K562 (cell line): ENCODE data around the gene NCMAP. TPM values are rescaled to one million over a fixed set of nuclear protein-coding genes. Genes with fewer than 3 reads are reported as not detected.

ENCODE experiments used
- ATAC-seq: fragments of 200-7000 bp; cut with Tn5 transposase; 3 replicates; pipeline ENCODE4 v1.9.1; 2020; ENCODE audit warnings: moderate library complexity
- Bru-seq: library from RNA; stranded (reverse); fragments of 400-500 nt; gene quantifications from one replicate; lab custom pipeline; 2021; lab: Mats Ljungman, UMichigan
- BruChase-seq, 2 experiments: library from RNA; stranded (reverse); fragments of 400-500 nt; gene quantifications; one replicate each; lab custom pipeline; 2021; lab: Mats Ljungman, UMichigan
- BruUV-seq: library from RNA; stranded (reverse); fragments of 400-500 nt; replicated peaks from 2 replicates; lab custom pipeline; 2021; lab: Mats Ljungman, UMichigan
- CTCF ChIA-PET: fragments of 300-600 bp; formaldehyde crosslinking; extraction: SDS; loops from one replicate; lab custom pipeline; 2021; ENCODE audit warnings: low intra/inter-chr PET ratio; lab: Yijun Ruan, JAX
- POLR2A ChIA-PET: fragments of 300-600, 350-650 bp; sonication (Branson Sonifier 250); formaldehyde crosslinking; extraction: SDS; loops from one replicate; lab custom pipeline; 2021; ENCODE audit warnings: antibody characterized with exemption, inconsistent platforms; lab: Yijun Ruan, JAX
- DNase-seq, 4 experiments: peaks; one replicate each; pipeline versions ENCODE4 v3.0.0 to v3.0.0-alpha.2; 2011 to 2018; ENCODE audit warnings: low spot score in 3 of 4, mixed read lengths in 3 of 4; ENCODE audit errors: extremely low read depth in 1 of 4
- FAIRE-seq: peaks from 2 replicates; lab custom pipeline; 2011; peaks lifted over from hg19 to GRCh38; lab: Jason Lieb, UNC
- H2AFZ ChIP-seq: 2 replicates; pipeline ENCODE4 v1.6.0; 2011; ENCODE audit warnings: low read depth, low read length, control low read depth, inconsistent platforms
- H3K27ac ChIP-seq: fragments of 200-600 bp; 3 replicates; pipeline ENCODE4 v1.8.0; 2011; ENCODE audit warnings: low read depth, mild to moderate bottlenecking, control low read depth, inconsistent platforms, low read length, moderate library complexity, mixed read lengths; ENCODE audit errors: extremely low read depth
- H3K27me3 ChIP-seq, 2 experiments: fragments of 300-600 bp in 1 of 2; 2 replicates in 1 of 2; 3 replicates in 1 of 2; pipeline versions ENCODE4 v1.6.0 to v1.8.0; 2011; ENCODE audit warnings: inconsistent platforms in 2 of 2, low read length in 2 of 2, mild to moderate bottlenecking in 1 of 2, mixed read lengths in 1 of 2, moderate library complexity in 1 of 2; ENCODE audit not compliant: control insufficient read depth in 2 of 2, insufficient read depth in 2 of 2
- H3K36me3 ChIP-seq: fragments of 300-600 bp; 3 replicates; pipeline ENCODE4 v1.8.0; 2011; ENCODE audit warnings: mild to moderate bottlenecking, low read length, inconsistent platforms; ENCODE audit not compliant: control insufficient read depth, insufficient read depth
- H3K4me1 ChIP-seq, 2 experiments: fragments of 200-600 bp in 1 of 2; replicated peaks in 1 of 2; 2 replicates in 1 of 2; 3 replicates in 1 of 2; pipeline versions ENCODE4 v1.5.1 to v1.8.0; 2011; ENCODE audit warnings: inconsistent platforms in 2 of 2, low read length in 2 of 2, mild to moderate bottlenecking in 1 of 2, mixed read lengths in 1 of 2, moderate library complexity in 1 of 2; ENCODE audit not compliant: control insufficient read depth in 2 of 2, insufficient read depth in 2 of 2
- H3K4me2 ChIP-seq: 2 replicates; pipeline ENCODE4 v1.6.1; 2011; ENCODE audit warnings: low read length, control low read depth, inconsistent platforms, mixed read lengths; ENCODE audit not compliant: insufficient read depth
- H3K4me3 ChIP-seq: fragments of 200-600 bp; sonication (generic), shearing (Covaris generic); 2 replicates; pipeline ENCODE4 v1.5.1; 2016; ENCODE audit warnings: control low read depth, inconsistent platforms
- H3K79me2 ChIP-seq: fragments of 200-600 bp; 3 replicates; pipeline ENCODE4 v1.8.0; 2011; ENCODE audit warnings: low read length, inconsistent platforms; ENCODE audit not compliant: control insufficient read depth, insufficient read depth
- H3K9ac ChIP-seq, 2 experiments: 2 replicates each; pipeline versions ENCODE4 v1.6.0 to v1.6.1; 2011; ENCODE audit warnings: low read depth in 2 of 2, low read length in 2 of 2, control low read depth in 1 of 2, inconsistent platforms in 1 of 2, mild to moderate bottlenecking in 1 of 2, mixed read lengths in 1 of 2; ENCODE audit not compliant: insufficient read depth in 1 of 2
- H3K9me1 ChIP-seq: one replicate; pipeline ENCODE4 v1.6.0; 2011; ENCODE audit warnings: inconsistent platforms, mild to moderate bottlenecking, low read length, moderate library complexity; ENCODE audit not compliant: control insufficient read depth, insufficient read depth
- H3K9me3 ChIP-seq: replicated peaks from 2 replicates; pipeline ENCODE4 v1.5.1; 2011; ENCODE audit warnings: low read depth, low read length, inconsistent platforms; ENCODE audit not compliant: control insufficient read depth, insufficient read depth
- H4K20me1 ChIP-seq: replicated peaks from 2 replicates; pipeline ENCODE4 v1.6.1; 2011; ENCODE audit warnings: low read length, inconsistent platforms, mixed read lengths; ENCODE audit not compliant: control insufficient read depth, insufficient read depth
- CC2D1A ChIP-seq: fragments of 450-650 bp; IDR thresholded peaks from 2 replicates; pipeline ENCODE4 v1.6.1; 2017; ENCODE audit warnings: mild to moderate bottlenecking
- ELF2 ChIP-seq: fragments of 250-450 bp; sonication (Bioruptor Pico); IDR thresholded peaks from 2 replicates; pipeline ENCODE4 v1.5.0; 2021; ENCODE audit warnings: mild to moderate bottlenecking
- FOSL1 ChIP-seq: fragments of 200-800 bp; sonication (Bioruptor generic); conservative IDR thresholded peaks from 2 replicates; pipeline ENCODE4 v1.6.1; 2016; ENCODE audit warnings: missing genetic modification characterization, missing compliant biosample characterization
- GTF2A2 ChIP-seq: IDR thresholded peaks from 2 replicates; pipeline ENCODE4 v1.6.1; 2016; ENCODE audit warnings: mild to moderate bottlenecking, missing genetic modification characterization, missing compliant biosample characterization
- PCBP2 ChIP-seq: fragments of 200-400 bp; formaldehyde crosslinking; IDR thresholded peaks from 2 replicates; pipeline ENCODE4 v1.6.1; 2018; ENCODE audit warnings: low read length, low read depth, mild to moderate bottlenecking, moderate library complexity; ENCODE audit not compliant: poor library complexity, severe bottlenecking
- RHOXF2B ChIP-seq: fragments of 250-450 bp; sonication (Bioruptor Pico); conservative IDR thresholded peaks from 2 replicates; pipeline ENCODE4 v1.5.1; 2021
- SRSF7 ChIP-seq: fragments of 200-400 bp; formaldehyde crosslinking; optimal IDR thresholded peaks from 2 replicates; pipeline ENCODE3; 2017; ENCODE audit warnings: mild to moderate bottlenecking, low read depth, low read length
- TAF7 ChIP-seq: fragments of 450-650 bp; IDR thresholded peaks from 2 replicates; pipeline ENCODE4 v1.6.1; 2016; ENCODE audit warnings: missing genetic modification characterization, missing compliant biosample characterization
- ZKSCAN3 ChIP-seq: fragments of 250-450 bp; sonication (Bioruptor Pico); IDR thresholded peaks from 2 replicates; pipeline ENCODE4 v1.4.0; 2020
- ZNF165 ChIP-seq: fragments of 250-450 bp; sonication (Bioruptor Pico); IDR thresholded peaks from 2 replicates; pipeline ENCODE4 v1.4.0; 2020; ENCODE audit warnings: borderline replicate concordance
- WGBS: fragments of 100-300 bp; shearing (Covaris generic); methylation state at CpG from one replicate; pipeline ENCODE4 v1.1.6; 2016; ENCODE audit warnings: low coverage, mixed read lengths; ENCODE audit not compliant: insufficient coverage; ENCODE audit errors: missing lambda C conversion rate; 5-methylcytosine and 5-hydroxymethylcytosine counted together
- in situ Hi-C: fragments of 300-500 bp; cut with MboI; formaldehyde crosslinking; loops from 4 replicates; pipeline ENCODE4 v1.15.0; 2018; ENCODE audit warnings: inconsistent platforms, mixed read lengths
- intact Hi-C: fragments of 100-400 bp; cut with micrococcal nuclease; formaldehyde crosslinking; loops from 2 replicates; pipeline ENCODE4 v1.14.2; 2022
- long read RNA-seq, 3 experiments: library from polyadenylated mRNA in 2 of 3; library from RNA in 1 of 3; unstranded in 2 of 3; stranded (forward) in 1 of 3; transcript quantifications; one replicate each; pipeline ENCODE4 v2.0.0, GENCODE V29; 2019 to 2022
- polyA minus RNA-seq, 3 experiments: library from RNA; depleted of rRNA, polyadenylated mRNA; stranded (reverse); fragments of >200 nt; gene quantifications; 2 replicates each; pipeline ENCODE4 v1.2.3, GENCODE V29; 2011
- polyA plus RNA-seq, 8 experiments: library from polyadenylated mRNA; depleted of rRNA in 4 of 8; stranded (reverse) in 5 of 8; unstranded in 3 of 8; fragments of >200 nt; fragmentation: Nextera tagmentation in 2 of 8; fragmentation: Illumina TruSeq in 1 of 8; extraction: Ambion mirVana in 2 of 8; extraction: Trizol in 1 of 8; gene quantifications; 2 replicates each; pipeline versions ENCODE4 v1.2.1 to v1.2.3, GENCODE V29; 2011 to 2014; ENCODE audit warnings: inconsistent platforms in 1 of 8, missing spikeins in 1 of 8
- total RNA-seq, 7 experiments: library from RNA; depleted of rRNA in 6 of 7; stranded (reverse); fragments of >200 nt in 6 of 7; fragmentation: Illumina TruSeq in 2 of 7; extraction: Trizol in 2 of 7; gene quantifications; 2 replicates each; pipeline versions ENCODE4 v1.2.1 to v1.2.3, GENCODE V29; 2011 to 2021; ENCODE audit warnings: low replicate concordance in 1 of 7
- TF ChIP-seq, protein P1 (sequence below): fragments of 250-450 bp; sonication (Bioruptor Pico); IDR thresholded peaks from 2 replicates; pipeline ENCODE4 v1.4.0; 2020; ENCODE audit warnings: mild to moderate bottlenecking, moderate library complexity, borderline replicate concordance

The NCMAP gene, protein sequence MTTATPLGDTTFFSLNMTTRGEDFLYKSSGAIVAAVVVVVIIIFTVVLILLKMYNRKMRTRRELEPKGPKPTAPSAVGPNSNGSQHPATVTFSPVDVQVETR
- not detected in 2 replicates for total RNA-seq (2011; cell fraction: chromatin; rRNA removed; ENCODE audit: low replicate concordance)
- not detected in 2 replicates for total RNA-seq (2011; cell fraction: nucleolus; rRNA removed)
- total RNA-seq (2011; cell fraction: nucleoplasm; rRNA removed): not detected in 2 replicates
- not detected in 2 replicates for total RNA-seq (2014; rRNA removed)
- not detected in 2 replicates for total RNA-seq (2014; rRNA removed; fragmentation: Illumina TruSeq; extraction: Trizol)
- total RNA-seq (2015; rRNA removed; fragmentation: Illumina TruSeq; extraction: Trizol): not detected in 2 replicates
- not detected in 2 replicates for total RNA-seq (2021)
- polyA plus RNA-seq (2011; rRNA removed): not detected in 2 replicates
- polyA plus RNA-seq (2011; cell fraction: cytosol; rRNA removed): 0.01 TPM in 1 of 2 replicates, not detected in the other
- polyA plus RNA-seq (2011; cell fraction: nucleus; rRNA removed): not detected in 2 replicates
- polyA plus RNA-seq (2012): 0.03 TPM in 1 of 2 replicates, not detected in the other
- polyA plus RNA-seq (2014; fragmentation: Illumina TruSeq; extraction: Trizol): not detected in 2 replicates
- polyA plus RNA-seq (2014; fragmentation: Nextera tagmentation; extraction: Ambion mirVana): under 1 TPM in 1 of 2 experiments, not detected in 1; 0.03 TPM
- not detected in 2 replicates for polyA plus RNA-seq (2014; rRNA removed)
- not detected in 2 replicates for polyA minus RNA-seq (2011; rRNA and poly(A)+ RNA removed)
- polyA minus RNA-seq (2011; cell fraction: cytosol; rRNA and poly(A)+ RNA removed): not detected in 2 replicates
- polyA minus RNA-seq (2011; cell fraction: nucleus; rRNA and poly(A)+ RNA removed): not detected in 2 replicates
- Bru-seq, nascent RNA: percentile 2 among the genes with signal in this experiment
- BruChase-seq, experiment 1, labeled RNA remaining after a 2-hour chase: percentile 4 among the genes with signal in this experiment
- not detected for BruChase-seq, experiment 2, labeled RNA remaining after a 6-hour chase
- long read RNA-seq, experiment 1: 0 reads
- long read RNA-seq, experiment 2: 0 reads
- long read RNA-seq, experiment 3: 0 reads

DNA sequence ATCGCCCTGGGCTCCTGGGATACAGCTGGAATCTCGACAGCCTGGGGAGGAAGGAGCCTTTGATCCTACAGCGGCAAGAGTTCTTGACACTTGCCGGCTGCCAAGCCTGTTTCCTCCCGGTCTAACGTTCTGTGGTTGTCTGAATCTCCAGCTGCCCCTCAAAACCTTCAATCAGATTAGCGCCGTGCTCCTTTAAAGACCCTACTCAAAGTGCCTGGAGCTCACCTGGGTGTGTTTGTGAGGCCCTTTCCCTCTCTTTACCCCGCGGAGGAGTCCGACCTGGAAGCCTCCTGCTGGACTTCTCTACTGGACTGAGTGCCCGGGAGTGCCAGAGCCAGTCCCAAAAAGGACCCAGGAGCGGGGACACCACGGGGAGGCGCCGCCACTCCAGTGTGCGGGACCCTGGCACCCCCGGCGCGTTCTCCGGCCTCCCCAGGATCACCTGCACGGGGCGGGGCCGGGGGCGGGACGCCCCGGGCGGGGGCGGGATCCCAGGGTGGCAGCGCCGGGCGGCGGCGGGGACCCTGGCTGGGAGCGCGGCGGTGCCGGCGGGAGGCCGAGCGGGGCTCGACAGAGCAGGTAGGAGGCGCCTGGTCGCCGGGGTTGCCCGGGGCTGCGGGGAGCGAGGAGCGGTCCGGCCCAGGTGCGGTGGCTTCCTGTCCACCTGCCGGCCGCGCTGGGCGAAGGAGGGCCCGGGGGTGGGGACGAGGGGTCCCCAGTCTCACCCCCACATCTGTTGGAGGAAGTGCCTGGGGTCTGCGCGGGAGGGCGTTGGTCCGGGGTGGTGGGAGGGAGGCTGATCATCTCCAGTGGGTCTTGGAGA is at the start of gene NCMAP:
Gene NCMAP (plus strand): TSS at position 497 of the 823 bp plus-strand sequence. CDS start 39,344 bp downstream, outside the sequence.
- TF ChIP-seq ZNF165 (CRISPR knock-in tag) (no peak), ELF2 (CRISPR knock-in tag) (no peak), RHOXF2B (CRISPR knock-in tag) (no peak), GTF2A2 (tag) (no peak), PCBP2 (no peak), ZKSCAN3 (CRISPR knock-in tag) (no peak), FOSL1 (tag) (no peak), CC2D1A (no peak), TAF7 (tag) (no peak), SRSF7 (no peak)
- TF ChIP-seq, protein P1, sequence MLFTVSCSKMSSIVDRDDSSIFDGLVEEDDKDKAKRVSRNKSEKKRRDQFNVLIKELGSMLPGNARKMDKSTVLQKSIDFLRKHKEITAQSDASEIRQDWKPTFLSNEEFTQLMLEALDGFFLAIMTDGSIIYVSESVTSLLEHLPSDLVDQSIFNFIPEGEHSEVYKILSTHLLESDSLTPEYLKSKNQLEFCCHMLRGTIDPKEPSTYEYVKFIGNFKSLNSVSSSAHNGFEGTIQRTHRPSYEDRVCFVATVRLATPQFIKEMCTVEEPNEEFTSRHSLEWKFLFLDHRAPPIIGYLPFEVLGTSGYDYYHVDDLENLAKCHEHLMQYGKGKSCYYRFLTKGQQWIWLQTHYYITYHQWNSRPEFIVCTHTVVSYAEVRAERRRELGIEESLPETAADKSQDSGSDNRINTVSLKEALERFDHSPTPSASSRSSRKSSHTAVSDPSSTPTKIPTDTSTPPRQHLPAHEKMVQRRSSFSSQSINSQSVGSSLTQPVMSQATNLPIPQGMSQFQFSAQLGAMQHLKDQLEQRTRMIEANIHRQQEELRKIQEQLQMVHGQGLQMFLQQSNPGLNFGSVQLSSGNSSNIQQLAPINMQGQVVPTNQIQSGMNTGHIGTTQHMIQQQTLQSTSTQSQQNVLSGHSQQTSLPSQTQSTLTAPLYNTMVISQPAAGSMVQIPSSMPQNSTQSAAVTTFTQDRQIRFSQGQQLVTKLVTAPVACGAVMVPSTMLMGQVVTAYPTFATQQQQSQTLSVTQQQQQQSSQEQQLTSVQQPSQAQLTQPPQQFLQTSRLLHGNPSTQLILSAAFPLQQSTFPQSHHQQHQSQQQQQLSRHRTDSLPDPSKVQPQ (CRISPR knock-in tag): no peak
- TF ChIP-seq, all 486 proteins: peak for 0
- Histone ChIP-seq H3K9me1 (no peaks in the 10 kb centered on the region), H3K4me3 (no peak within 1 kb of the TSS), H3K36me3 (no peaks in the 10 kb centered on the region), H3K79me2 (no peaks in the 10 kb centered on the region), H3K9ac (no peak within 1 kb of the TSS), H3K4me2 (no peak within 1 kb of the TSS), H3K27me3 (peaks cover 42 to 79% of the 10 kb centered on the region in 2 experiments), H3K27ac (no peak within 1 kb of the TSS), H4K20me1 (peaks cover 3% of the 10 kb centered on the region), H2AFZ (no peak within 1 kb of the TSS), H3K4me1 (peaks cover 0 to 7% of the 10 kb centered on the region in 2 experiments; a peak in 2 of 5 replicates), H3K9me3 (no peaks in the 10 kb centered on the region)
- intact Hi-C loops (no loop called here), in situ Hi-C loops (no loop called here)
- no TSS peak for BruUV-seq
- POLR2A ChIA-PET: interaction anchor here (0.5 kb wide), 1 partner anchor 665 kb away, joined by 3 read pairs; no protein-coding TSS in a partner anchor
- FAIRE-seq (no peak), ATAC-seq (no peak), DNase-seq (peak in 2 of 4 experiments; percentile 69 to 75)
- 8% methylated on average over 32 of the region's 61 CpGs for WGBS
- CTCF ChIA-PET: no interaction called here
